DMS 273 (cell line): ENCODE results near the gene GOLGA8T.
"Not testable (repeated sequence)": the region's sequence is repeated elsewhere in the genome, so short reads cannot be mapped to it uniquely, and the experiment has no call there.

Experiments used
- DNase-seq: peaks from one replicate; lab custom pipeline; 2025; ENCODE audit not compliant: unreplicated experiment; lab: John Stamatoyannopoulos, UW

GOLGA8T gene

GRCh38 chr15:30134751-30135150, at the start of gene GOLGA8T:
TSS of gene GOLGA8T (plus strand) at chr15:30135051. CDS start at chr15:30135149, 98 bp downstream.
- not testable (repeated sequence) for DNase-seq

- DNase-seq, result not testable (repeated sequence)
Observed at GRCh38 chr15:30097827-30098226, 37.0 kb upstream of the GOLGA8T start.

GRCh38 chr15:30102890-30103289, 32.0 kb upstream of the GOLGA8T start:
- DNase-seq, result not testable (repeated sequence)

GRCh38 chr15:30103941-30104507, 30.8 kb upstream of the GOLGA8T start:
- not testable (repeated sequence) for DNase-seq

GRCh38 chr15:30110591-30110990, 24.3 kb upstream of the GOLGA8T start:
- DNase-seq, result not testable (repeated sequence)

- not testable (repeated sequence) for DNase-seq
Observed at GRCh38 chr15:30130066-30130465, 4.8 kb upstream of the GOLGA8T start.

- not testable (repeated sequence) for DNase-seq
Observed at GRCh38 chr15:30143246-30143645, 8.4 kb downstream of the GOLGA8T start.

GRCh38 chr15:30149891-30150290, 15.0 kb downstream of the GOLGA8T start:
- DNase-seq, result not testable (repeated sequence)

GRCh38 chr15:30162479-30163357, 27.9 kb downstream of the GOLGA8T start:
- DNase-seq, result not testable (repeated sequence)

- not testable (repeated sequence) for DNase-seq
Observed at GRCh38 chr15:30163759-30164158, 28.9 kb downstream of the GOLGA8T start.

GRCh38 chr15:30164257-30164656, 29.4 kb downstream of the GOLGA8T start:
- not testable (repeated sequence) for DNase-seq

- DNase-seq, result not testable (repeated sequence)
Observed at GRCh38 chr15:30167403-30167802, 32.6 kb downstream of the GOLGA8T start.

- not testable (repeated sequence) for DNase-seq
Observed at GRCh38 chr15:30167886-30168285, 33.0 kb downstream of the GOLGA8T start.

GRCh38 chr15:30171452-30171851, 36.6 kb downstream of the GOLGA8T start:
- not testable (repeated sequence) for DNase-seq

- DNase-seq, result not testable (repeated sequence)
Observed at GRCh38 chr15:30173041-30173608, 38.3 kb downstream of the GOLGA8T start.

- DNase-seq, result not testable (repeated sequence)
Observed at GRCh38 chr15:30175291-30175690, 40.4 kb downstream of the GOLGA8T start.

GRCh38 chr15:30176613-30177012, 41.8 kb downstream of the GOLGA8T start:
- DNase-seq, result not testable (repeated sequence)

GRCh38 chr15:30179814-30180213, 45.0 kb downstream of the GOLGA8T start:
- not testable (repeated sequence) for DNase-seq

GRCh38 chr15:30185495-30185894, 50.6 kb downstream of the GOLGA8T start:
- DNase-seq, result not testable (repeated sequence)

- DNase-seq, result not testable (repeated sequence)
Observed at GRCh38 chr15:30187429-30187828, 52.6 kb downstream of the GOLGA8T start.

- not testable (repeated sequence) for DNase-seq
Observed at GRCh38 chr15:30189754-30190153, 54.9 kb downstream of the GOLGA8T start.

GRCh38 chr15:30191143-30191542, 56.3 kb downstream of the GOLGA8T start:
- not testable (repeated sequence) for DNase-seq
